ENCODE measurements around the gene MYO1B.

MYO1B gene

DNA sequence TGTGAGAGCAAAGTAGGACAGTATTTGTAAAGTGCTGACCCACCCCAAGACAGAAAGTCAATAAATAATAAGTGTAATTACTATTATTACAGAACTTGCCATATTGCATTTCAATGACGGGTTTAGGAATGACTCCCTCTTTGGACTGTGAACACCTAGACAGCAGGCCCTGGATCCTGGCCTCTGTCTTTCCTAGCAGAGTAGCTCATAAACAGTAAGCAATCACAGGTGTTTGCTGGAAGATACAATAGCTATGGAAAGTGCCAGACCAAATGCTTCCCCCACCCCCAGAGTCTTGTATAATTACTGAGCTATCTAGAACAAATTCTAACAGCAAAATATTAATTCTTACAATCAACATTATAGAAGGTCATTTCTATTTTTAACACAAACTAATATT, 20.1 kb upstream of the MYO1B start:
- no peaks in the 10 kb centered on the region for H4K20me1 ChIP-seq (ENCODE audit: insufficient read depth, low read length)
- H3K9ac ChIP-seq (ENCODE audit: low read length): no peak overlapping the region
- H2AFZ ChIP-seq (ENCODE audit: low read depth, low read length): no peak overlapping the region
- no peaks in the 10 kb centered on the region for H3K27me3 ChIP-seq (ENCODE audit: low read depth, low read length)
- H3K4me1 ChIP-seq (ENCODE audit: low read length): peaks cover 9% of the 10 kb centered on the region
- no peaks in the 10 kb centered on the region for H3K36me3 ChIP-seq (replicated peaks; ENCODE audit: low read depth, low read length)
- TF ChIP-seq CTCF (IDR thresholded peaks at IDR 0.05; ENCODE audit: low read depth, low read length) (no peak), EZH2phosphoT487 (IDR thresholded peaks at IDR 0.05; ENCODE audit: low read depth) (no peak)
- no peaks in the 10 kb centered on the region for H3K79me2 ChIP-seq (ENCODE audit: low read length)
- H3K27ac ChIP-seq (ENCODE audit: low read length): no peak overlapping the region
- 0 out of 2 replicates have a peak, but pooled peaks cover 4% of the 10 kb centered on the region for H3K9me3 ChIP-seq (ENCODE audit: insufficient read depth, low read length)
- H3K4me2 ChIP-seq (ENCODE audit: low read length): no peak overlapping the region
- H3K4me3 ChIP-seq (ENCODE audit: low read length): no peak overlapping the region

GRCh38 chr2:191225690-191226089, 19.5 kb upstream of the MYO1B start:
- H3K27ac ChIP-seq (ENCODE audit: low read length): no peak overlapping the region
- no peaks in the 10 kb centered on the region for H3K27me3 ChIP-seq (ENCODE audit: low read depth, low read length)
- no peak overlapping the region for H2AFZ ChIP-seq (ENCODE audit: low read depth, low read length)
- no peak overlapping the region for H3K4me3 ChIP-seq (ENCODE audit: low read length)
- no peak overlapping the region for H3K4me2 ChIP-seq (ENCODE audit: low read length)
- H4K20me1 ChIP-seq (ENCODE audit: insufficient read depth, low read length): no peaks in the 10 kb centered on the region
- H3K9ac ChIP-seq (ENCODE audit: low read length): no peak overlapping the region
- no peaks in the 10 kb centered on the region for H3K79me2 ChIP-seq (ENCODE audit: low read length)
- no peaks in the 10 kb centered on the region for H3K36me3 ChIP-seq (replicated peaks; ENCODE audit: low read depth, low read length)
- 0 out of 2 replicates have a peak, but pooled peaks cover 4% of the 10 kb centered on the region for H3K9me3 ChIP-seq (ENCODE audit: insufficient read depth, low read length)
- TF ChIP-seq CTCF (IDR thresholded peaks at IDR 0.05; ENCODE audit: low read depth, low read length) (no peak), EZH2phosphoT487 (IDR thresholded peaks at IDR 0.05; ENCODE audit: low read depth) (no peak)
- peaks cover 4% of the 10 kb centered on the region for H3K4me1 ChIP-seq (ENCODE audit: low read length)

DNA sequence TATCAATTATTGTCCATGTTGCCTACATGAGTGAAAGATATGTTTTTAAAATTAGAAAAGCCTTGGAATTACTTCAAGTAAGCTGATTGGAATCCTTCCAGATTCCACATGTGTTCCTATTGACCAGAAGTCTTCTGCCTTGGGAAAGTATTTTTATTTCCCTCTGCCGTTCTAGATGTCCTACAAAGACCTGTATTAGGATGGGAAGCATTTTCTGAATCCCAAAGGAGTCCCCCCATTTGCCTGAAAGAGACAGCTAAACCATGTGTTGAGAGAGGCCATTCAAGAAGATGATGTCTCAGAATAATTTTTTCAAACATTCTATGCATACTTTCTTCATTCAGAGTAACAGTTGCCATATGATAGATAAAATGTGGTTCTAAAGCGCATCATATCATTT, 19.0 kb upstream of the MYO1B start:
- Histone ChIP-seq H3K27me3 (ENCODE audit: low read depth, low read length) (no peaks in the 10 kb centered on the region), H2AFZ (ENCODE audit: low read depth, low read length) (no peak overlapping the region), H3K4me3 (ENCODE audit: low read length) (no peak overlapping the region), H3K4me2 (ENCODE audit: low read length) (no peak overlapping the region), H3K4me1 (ENCODE audit: low read length) (no peaks in the 10 kb centered on the region), H3K9me3 (ENCODE audit: insufficient read depth, low read length) (no peaks in the 10 kb centered on the region), H3K9ac (ENCODE audit: low read length) (no peak overlapping the region), H3K27ac (ENCODE audit: low read length) (no peak overlapping the region), H3K79me2 (ENCODE audit: low read length) (no peaks in the 10 kb centered on the region), H4K20me1 (ENCODE audit: insufficient read depth, low read length) (no peaks in the 10 kb centered on the region), H3K36me3 (replicated peaks; ENCODE audit: low read depth, low read length) (no peaks in the 10 kb centered on the region)
- no peak for TF ChIP-seq EZH2phosphoT487 (IDR thresholded peaks at IDR 0.05; ENCODE audit: low read depth)
- TF ChIP-seq CTCF (IDR thresholded peaks at IDR 0.05; ENCODE audit: low read depth, low read length): no peak

- no peaks in the 10 kb centered on the region for H3K4me1 ChIP-seq (ENCODE audit: low read length)
- no peak overlapping the region for H3K4me2 ChIP-seq (ENCODE audit: low read length)
- TF ChIP-seq EZH2phosphoT487 (IDR thresholded peaks at IDR 0.05; ENCODE audit: low read depth) (no peak), CTCF (IDR thresholded peaks at IDR 0.05; ENCODE audit: low read depth, low read length) (no peak)
- H3K4me3 ChIP-seq (ENCODE audit: low read length): no peak overlapping the region
- H3K9me3 ChIP-seq (ENCODE audit: insufficient read depth, low read length): no peaks in the 10 kb centered on the region
- no peak overlapping the region for H3K9ac ChIP-seq (ENCODE audit: low read length)
- H3K79me2 ChIP-seq (ENCODE audit: low read length): no peaks in the 10 kb centered on the region
- no peaks in the 10 kb centered on the region for H4K20me1 ChIP-seq (ENCODE audit: insufficient read depth, low read length)
- H3K27ac ChIP-seq (ENCODE audit: low read length): no peak overlapping the region
- H3K27me3 ChIP-seq (ENCODE audit: low read depth, low read length): no peaks in the 10 kb centered on the region
- H2AFZ ChIP-seq (ENCODE audit: low read depth, low read length): no peak overlapping the region
- H3K36me3 ChIP-seq (replicated peaks; ENCODE audit: low read depth, low read length): no peaks in the 10 kb centered on the region
Measured at GRCh38 chr2:191228333-191228732, 16.9 kb upstream of the MYO1B start.

Measured in OCI-LY3 (cell line).